ENCODE data around the gene MBNL2.

Gene MBNL2

DNA sequence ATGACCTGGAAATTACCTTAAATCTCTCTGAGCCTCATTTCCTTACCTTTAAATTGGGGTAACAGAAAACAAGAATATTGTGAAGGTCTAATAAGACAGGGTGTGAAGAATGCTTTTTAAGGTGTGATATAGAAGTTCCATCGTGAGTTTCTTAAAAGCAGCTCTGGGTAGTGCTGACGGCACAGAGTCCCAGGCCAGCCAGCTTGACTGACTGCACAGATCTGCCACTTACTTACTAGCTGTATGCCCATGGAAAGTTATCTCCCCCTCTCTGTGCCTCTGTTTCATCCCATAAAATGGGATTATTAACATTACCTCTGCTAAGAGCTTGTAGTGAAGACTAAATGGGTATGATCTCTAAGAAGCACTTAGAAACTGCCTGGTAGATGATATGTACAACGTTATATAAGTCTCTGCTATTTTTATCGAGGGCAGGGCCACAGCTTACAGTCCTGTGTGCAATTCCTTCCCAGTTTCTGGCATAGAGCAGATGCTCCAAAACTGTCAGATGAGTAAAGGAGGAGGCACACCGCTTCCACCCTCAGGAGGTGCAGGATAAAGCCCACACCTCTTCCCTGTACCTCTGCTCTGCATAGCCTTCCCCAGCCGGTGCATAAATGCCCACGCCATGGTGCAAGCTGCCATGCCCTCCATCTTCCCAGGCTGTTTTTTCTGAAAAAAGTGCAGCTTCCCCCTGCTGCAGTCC is 99.6 kb downstream of the MBNL2 start:
- Histone ChIP-seq H3K9ac (ENCODE audit: low read length) (no peak overlapping the region), H3K4me3 (ENCODE audit: low read length) (no peak overlapping the region), H3K27me3 (ENCODE audit: control insufficient read depth, insufficient read depth, low read length) (no peaks in the 10 kb centered on the region), H3K4me1 (ENCODE audit: control insufficient read depth, insufficient read depth, low read length) (peaks cover 51% of the 10 kb centered on the region), H3K27ac (ENCODE audit: low read depth, low read length) (peak overlapping the region; percentile 68), H3K36me3 (ENCODE audit: control insufficient read depth, insufficient read depth, low read length) (no peaks in the 10 kb centered on the region)

DNA sequence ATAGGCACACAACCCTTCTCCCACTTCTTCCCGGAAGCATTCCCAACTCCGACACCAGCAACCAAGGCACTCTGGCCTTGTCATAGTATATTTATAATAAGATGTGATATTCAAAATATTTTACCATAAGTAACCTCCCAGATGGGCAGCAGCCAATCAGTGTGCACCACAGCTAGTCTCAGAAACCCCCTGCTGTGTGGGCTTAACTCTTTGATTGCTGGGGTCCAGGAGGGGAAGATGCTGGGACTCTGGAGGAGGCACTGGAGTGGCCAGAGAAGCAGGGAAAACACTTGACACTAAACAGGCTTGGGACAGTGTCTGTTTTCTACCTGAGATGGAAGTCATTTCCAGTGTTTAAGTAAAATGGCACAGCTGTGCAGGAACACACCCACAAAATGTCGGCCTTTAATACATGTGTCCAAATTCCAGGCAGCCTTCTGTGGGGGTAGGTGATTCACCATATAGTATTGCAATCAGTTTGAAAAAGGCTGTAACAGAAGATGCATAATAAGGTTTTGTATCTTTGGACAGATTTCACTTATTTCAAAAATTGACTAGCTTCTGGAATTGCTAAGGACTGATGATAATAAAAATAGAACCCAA is 100.7 kb downstream of the MBNL2 start:
- Histone ChIP-seq H3K27me3 (ENCODE audit: control insufficient read depth, insufficient read depth, low read length) (no peaks in the 10 kb centered on the region), H3K27ac (ENCODE audit: low read depth, low read length) (no peak overlapping the region), H3K4me1 (ENCODE audit: control insufficient read depth, insufficient read depth, low read length) (peaks cover 51% of the 10 kb centered on the region)

DNA sequence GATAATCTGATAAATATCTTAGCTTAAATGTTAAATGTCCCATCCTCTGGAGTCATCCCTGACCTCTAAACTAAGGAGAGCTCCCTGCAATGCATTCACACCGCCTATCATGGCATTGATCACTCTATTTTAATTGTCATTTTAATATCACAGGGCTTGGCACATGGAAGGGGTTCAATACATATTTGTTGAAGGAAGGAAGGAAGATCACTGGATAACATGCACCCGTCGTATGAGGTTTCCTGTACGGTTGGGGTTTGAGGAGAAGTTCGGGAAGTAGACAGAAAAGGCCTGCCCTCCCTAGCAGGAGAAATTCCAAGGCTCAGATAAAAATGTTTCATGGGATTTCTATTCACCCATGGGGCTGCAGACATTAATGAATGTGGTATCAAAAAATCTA is 102.0 kb downstream of the MBNL2 start:
- Histone ChIP-seq H3K27me3 (ENCODE audit: control insufficient read depth, insufficient read depth, low read length) (no peaks in the 10 kb centered on the region), H3K36me3 (ENCODE audit: control insufficient read depth, insufficient read depth, low read length) (no peaks in the 10 kb centered on the region), H3K27ac (ENCODE audit: low read depth, low read length) (no peak overlapping the region), H3K4me3 (ENCODE audit: low read length) (no peak overlapping the region), H3K9ac (ENCODE audit: low read length) (no peak overlapping the region), H3K4me1 (ENCODE audit: control insufficient read depth, insufficient read depth, low read length) (peaks cover 51% of the 10 kb centered on the region)

More for the DNA sequence above, 100.7 kb downstream of the MBNL2 start:
- Histone ChIP-seq H3K4me3 (ENCODE audit: low read length) (no peak overlapping the region), H3K9ac (ENCODE audit: low read length) (no peak overlapping the region), H3K36me3 (ENCODE audit: control insufficient read depth, insufficient read depth, low read length) (no peaks in the 10 kb centered on the region)

DNA sequence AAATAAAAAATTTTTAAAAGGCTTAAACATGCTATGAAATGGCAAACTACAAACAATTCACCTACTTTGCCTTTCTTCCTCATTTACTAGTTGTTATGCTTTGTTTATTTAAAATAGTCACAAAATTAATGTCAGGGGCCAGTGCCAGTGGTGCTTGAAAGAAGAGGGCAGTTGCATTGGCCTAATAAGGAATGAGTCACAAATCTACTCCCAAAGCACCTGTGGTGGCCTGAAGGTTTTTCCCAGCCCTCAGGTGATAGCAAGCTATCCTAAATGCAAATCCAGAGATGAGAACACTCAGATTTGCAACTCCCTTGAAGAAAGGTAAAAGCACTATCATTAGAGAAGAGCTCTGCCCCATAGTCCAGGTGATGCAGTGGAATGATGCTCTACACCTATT is 103.6 kb downstream of the MBNL2 start:
- H3K27me3 ChIP-seq (ENCODE audit: control insufficient read depth, insufficient read depth, low read length): no peaks in the 10 kb centered on the region
- H3K9ac ChIP-seq (ENCODE audit: low read length): no peak overlapping the region
- no peaks in the 10 kb centered on the region for H3K36me3 ChIP-seq (ENCODE audit: control insufficient read depth, insufficient read depth, low read length)
- H3K27ac ChIP-seq (ENCODE audit: low read depth, low read length): no peak overlapping the region
- peaks cover 56% of the 10 kb centered on the region for H3K4me1 ChIP-seq (ENCODE audit: control insufficient read depth, insufficient read depth, low read length)
- no peak overlapping the region for H3K4me3 ChIP-seq (ENCODE audit: low read length)

DNA sequence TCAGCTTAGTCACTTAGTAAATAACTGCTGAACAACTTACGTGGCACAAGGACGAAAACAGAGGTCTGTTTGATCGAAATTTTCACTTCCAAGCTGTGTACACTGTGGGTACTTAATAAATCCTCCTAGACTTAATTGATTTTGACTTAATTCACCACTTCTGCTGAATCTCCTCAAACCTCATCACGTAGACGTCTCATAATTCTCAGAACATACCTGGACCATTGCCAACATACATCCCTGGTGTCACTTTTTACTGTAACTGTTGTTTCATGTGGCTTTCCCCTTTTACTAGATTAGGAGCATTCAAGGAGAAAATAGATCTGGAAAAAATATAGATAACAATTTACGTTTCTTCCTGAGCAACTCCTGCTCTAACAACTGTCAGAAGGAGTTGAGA is 105.0 kb downstream of the MBNL2 start:
- Histone ChIP-seq H3K9ac (ENCODE audit: low read length) (no peak overlapping the region), H3K4me1 (ENCODE audit: control insufficient read depth, insufficient read depth, low read length) (peaks cover 48% of the 10 kb centered on the region), H3K4me3 (ENCODE audit: low read length) (no peak overlapping the region), H3K27me3 (ENCODE audit: control insufficient read depth, insufficient read depth, low read length) (no peaks in the 10 kb centered on the region), H3K36me3 (ENCODE audit: control insufficient read depth, insufficient read depth, low read length) (no peaks in the 10 kb centered on the region), H3K27ac (ENCODE audit: low read depth, low read length) (no peak overlapping the region)

DNA sequence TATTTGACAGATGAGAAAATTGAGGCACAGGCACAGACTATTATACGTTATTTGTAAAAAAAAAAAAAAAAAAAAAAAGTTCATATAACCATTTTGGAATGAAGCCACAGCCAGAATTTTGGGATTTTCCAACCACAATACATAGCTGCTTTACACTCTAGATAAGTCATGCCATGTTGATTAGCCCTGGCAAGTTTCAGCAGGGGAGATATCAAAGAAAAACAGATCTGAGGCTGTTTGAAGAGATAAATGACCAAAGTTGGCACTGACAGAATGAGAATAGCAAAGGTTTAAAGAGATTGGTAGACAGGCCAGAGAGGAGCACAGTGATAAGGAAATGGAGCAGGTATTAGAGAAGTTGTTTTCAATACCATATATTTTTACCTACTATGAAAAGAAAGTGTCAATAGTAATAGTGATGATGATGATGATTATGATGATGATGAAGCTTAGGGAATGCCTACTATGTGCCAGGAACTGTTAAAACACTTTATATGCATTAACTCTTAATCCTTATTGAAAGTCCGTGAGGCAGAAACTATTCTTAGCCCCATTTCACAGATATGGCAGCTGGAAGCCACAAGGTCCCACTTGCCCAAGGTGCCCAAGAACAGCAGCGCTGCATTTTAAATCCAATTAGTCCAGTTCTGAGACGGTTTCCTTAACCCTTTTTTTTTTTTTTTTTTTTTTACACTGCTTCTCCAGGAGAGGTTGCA is 105.5 kb downstream of the MBNL2 start:
- H3K27ac ChIP-seq (ENCODE audit: low read depth, low read length): peak overlapping the region; percentile 18
- no peak overlapping the region for H3K4me3 ChIP-seq (ENCODE audit: low read length)
- H3K36me3 ChIP-seq (ENCODE audit: control insufficient read depth, insufficient read depth, low read length): no peaks in the 10 kb centered on the region
- peaks cover 46% of the 10 kb centered on the region for H3K4me1 ChIP-seq (ENCODE audit: control insufficient read depth, insufficient read depth, low read length)
- H3K9ac ChIP-seq (ENCODE audit: low read length): no peak overlapping the region
- no peaks in the 10 kb centered on the region for H3K27me3 ChIP-seq (ENCODE audit: control insufficient read depth, insufficient read depth, low read length)

DNA sequence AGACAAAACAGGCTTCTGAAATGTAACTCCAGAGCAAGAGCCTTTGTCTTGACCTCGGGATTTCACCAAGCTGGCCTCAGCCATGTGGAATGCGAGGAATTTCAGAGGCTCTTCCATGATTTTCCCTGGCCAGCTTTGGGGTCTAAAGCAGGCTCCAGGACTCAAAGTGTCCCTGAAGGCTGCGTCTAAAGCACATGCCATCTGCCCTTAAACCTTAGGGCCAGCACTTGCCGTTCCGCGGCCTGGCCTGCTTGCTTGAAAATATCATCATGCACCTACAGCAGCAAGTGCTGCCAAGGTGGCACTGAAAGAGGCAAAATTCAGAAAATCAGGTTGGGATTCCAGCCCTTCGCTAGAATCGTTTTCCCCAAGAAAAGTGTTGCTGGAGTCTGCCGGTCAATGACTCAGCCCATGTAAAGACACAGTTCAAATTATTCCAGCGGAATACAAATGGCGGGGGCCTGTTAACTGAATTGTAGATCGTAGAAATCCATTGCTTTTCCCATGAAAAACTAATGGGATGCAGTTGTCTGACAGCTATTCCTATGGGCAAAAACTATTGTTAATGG is 106.2 kb downstream of the MBNL2 start:
- Histone ChIP-seq H3K27ac (ENCODE audit: low read depth, low read length) (peak overlapping the region; percentile 77), H3K27me3 (ENCODE audit: control insufficient read depth, insufficient read depth, low read length) (no peaks in the 10 kb centered on the region), H3K36me3 (ENCODE audit: control insufficient read depth, insufficient read depth, low read length) (no peaks in the 10 kb centered on the region), H3K4me1 (ENCODE audit: control insufficient read depth, insufficient read depth, low read length) (peaks cover 41% of the 10 kb centered on the region), H3K9ac (ENCODE audit: low read length) (no peak overlapping the region), H3K4me3 (ENCODE audit: low read length) (no peak overlapping the region)

DNA sequence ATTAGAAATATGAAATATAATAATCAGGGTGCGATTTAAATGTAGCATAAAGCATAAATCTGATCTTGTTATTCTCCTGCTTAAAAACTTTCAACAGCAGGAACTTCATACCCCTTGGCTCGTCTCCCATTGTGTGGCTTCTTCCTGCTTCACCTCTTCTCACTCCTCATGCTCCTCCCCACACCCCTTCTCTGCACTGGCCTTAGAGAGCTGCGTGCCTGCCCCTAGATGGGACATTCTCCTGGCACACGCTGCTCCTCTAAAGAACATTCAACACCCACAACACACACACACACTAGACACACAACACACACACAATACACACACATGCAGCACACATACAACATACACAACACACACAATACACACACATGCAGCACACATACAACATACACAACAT is 107.2 kb downstream of the MBNL2 start:
- H3K4me1 ChIP-seq (ENCODE audit: control insufficient read depth, insufficient read depth, low read length): peaks cover 41% of the 10 kb centered on the region
- H3K27me3 ChIP-seq (ENCODE audit: control insufficient read depth, insufficient read depth, low read length): no peaks in the 10 kb centered on the region
- H3K9ac ChIP-seq (ENCODE audit: low read length): no peak overlapping the region
- no peaks in the 10 kb centered on the region for H3K36me3 ChIP-seq (ENCODE audit: control insufficient read depth, insufficient read depth, low read length)
- H3K4me3 ChIP-seq (ENCODE audit: low read length): no peak overlapping the region
- peak overlapping the region; percentile 52 for H3K27ac ChIP-seq (ENCODE audit: low read depth, low read length)

DNA sequence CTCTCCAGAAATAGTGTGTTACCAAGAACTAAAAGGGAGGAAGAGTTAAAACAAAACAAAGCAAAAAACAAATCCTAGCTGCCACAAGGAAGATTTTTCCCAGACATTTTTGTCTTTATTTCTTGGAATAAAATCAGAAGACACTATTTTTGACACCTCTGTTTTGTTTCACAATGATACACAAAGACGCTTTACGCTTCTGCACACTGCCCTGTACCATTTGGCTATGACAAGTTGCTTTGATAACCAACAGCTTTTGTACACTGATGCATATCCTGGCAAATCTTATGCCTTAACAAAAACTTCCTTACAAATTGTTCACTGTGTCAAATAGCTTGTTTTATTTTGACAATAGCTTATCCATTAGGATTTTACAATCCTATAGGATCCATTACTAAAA is 108.3 kb downstream of the MBNL2 start:
- no peak overlapping the region for H3K4me3 ChIP-seq (ENCODE audit: low read length)
- peaks cover 34% of the 10 kb centered on the region for H3K4me1 ChIP-seq (ENCODE audit: control insufficient read depth, insufficient read depth, low read length)
- H3K36me3 ChIP-seq (ENCODE audit: control insufficient read depth, insufficient read depth, low read length): no peaks in the 10 kb centered on the region
- H3K27ac ChIP-seq (ENCODE audit: low read depth, low read length): peak overlapping the region; percentile 52
- H3K9ac ChIP-seq (ENCODE audit: low read length): no peak overlapping the region
- H3K27me3 ChIP-seq (ENCODE audit: control insufficient read depth, insufficient read depth, low read length): no peaks in the 10 kb centered on the region

DNA sequence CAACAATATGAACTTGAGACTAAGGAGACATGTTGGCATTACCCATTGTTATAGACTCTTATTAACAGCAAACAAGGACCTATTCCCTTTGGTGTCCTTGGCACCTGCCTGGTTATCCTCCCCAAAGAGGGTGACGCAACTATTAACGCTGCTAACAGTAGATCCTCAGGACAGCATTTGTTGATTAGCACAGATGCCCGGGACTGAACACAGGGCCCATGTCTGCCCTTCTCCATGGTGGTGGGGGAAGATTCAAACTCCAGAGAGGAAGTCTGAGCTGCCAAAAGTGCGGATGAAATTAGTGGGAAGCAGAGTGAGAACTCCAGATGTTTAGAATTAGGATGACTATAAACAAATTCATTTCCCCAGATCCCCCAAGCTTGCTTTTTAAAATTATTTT is 110.6 kb downstream of the MBNL2 start:
- H3K27ac ChIP-seq (ENCODE audit: low read depth, low read length): peak overlapping the region; percentile 21
- H3K9ac ChIP-seq (ENCODE audit: low read length): no peak overlapping the region
- peaks cover 24% of the 10 kb centered on the region for H3K4me1 ChIP-seq (ENCODE audit: control insufficient read depth, insufficient read depth, low read length)
- no peaks in the 10 kb centered on the region for H3K27me3 ChIP-seq (ENCODE audit: control insufficient read depth, insufficient read depth, low read length)
- H3K36me3 ChIP-seq (ENCODE audit: control insufficient read depth, insufficient read depth, low read length): peaks cover 4% of the 10 kb centered on the region
- H3K4me3 ChIP-seq (ENCODE audit: low read length): no peak overlapping the region

DNA sequence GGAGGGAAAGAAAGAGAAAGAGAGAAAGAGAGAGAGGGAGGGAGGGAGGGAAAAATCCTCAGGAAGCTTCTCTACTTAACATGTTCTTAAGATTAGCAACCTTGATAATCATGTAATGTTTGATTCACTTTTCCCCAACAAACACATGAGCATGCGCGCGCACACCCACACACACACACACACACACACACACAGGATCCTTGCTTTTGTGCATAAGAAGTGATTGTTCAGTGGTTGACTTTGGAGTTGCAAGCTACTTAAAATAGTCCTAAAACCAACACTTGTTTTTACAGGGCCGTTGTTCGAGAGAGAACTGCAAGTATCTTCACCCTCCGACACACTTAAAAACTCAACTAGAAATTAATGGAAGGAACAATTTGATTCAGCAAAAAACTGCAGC is 111.8 kb downstream of the MBNL2 start:
- Histone ChIP-seq H3K4me3 (ENCODE audit: low read length) (no peak overlapping the region), H3K27ac (ENCODE audit: low read depth, low read length) (no peak overlapping the region), H3K36me3 (ENCODE audit: control insufficient read depth, insufficient read depth, low read length) (peaks cover 7% of the 10 kb centered on the region), H3K9ac (ENCODE audit: low read length) (no peak overlapping the region), H3K4me1 (ENCODE audit: control insufficient read depth, insufficient read depth, low read length) (peaks cover 14% of the 10 kb centered on the region), H3K27me3 (ENCODE audit: control insufficient read depth, insufficient read depth, low read length) (no peaks in the 10 kb centered on the region)

DNA sequence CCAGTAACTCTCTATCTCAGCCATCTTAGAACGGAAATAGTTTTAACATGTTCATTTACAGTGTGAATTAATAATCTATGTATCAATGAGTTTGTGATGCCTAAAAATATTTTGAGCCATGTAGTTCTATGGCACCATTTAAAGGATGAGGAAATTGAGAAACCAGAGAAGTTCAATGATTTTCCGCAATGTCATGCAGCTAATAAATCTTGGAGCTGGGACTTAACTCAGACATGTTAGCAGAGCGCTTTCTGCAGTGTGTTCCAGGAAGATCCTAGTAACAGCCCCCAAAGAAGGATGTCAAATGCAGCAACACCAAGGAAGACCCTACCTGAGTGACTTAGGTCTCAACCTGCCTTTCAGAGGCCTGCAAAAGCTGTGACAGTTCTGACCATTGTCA is 112.6 kb downstream of the MBNL2 start:
- peaks cover 7% of the 10 kb centered on the region for H3K36me3 ChIP-seq (ENCODE audit: control insufficient read depth, insufficient read depth, low read length)
- H3K4me3 ChIP-seq (ENCODE audit: low read length): no peak overlapping the region
- no peaks in the 10 kb centered on the region for H3K27me3 ChIP-seq (ENCODE audit: control insufficient read depth, insufficient read depth, low read length)
- peaks cover 19% of the 10 kb centered on the region for H3K4me1 ChIP-seq (ENCODE audit: control insufficient read depth, insufficient read depth, low read length)
- no peak overlapping the region for H3K9ac ChIP-seq (ENCODE audit: low read length)
- no peak overlapping the region for H3K27ac ChIP-seq (ENCODE audit: low read depth, low read length)

Data from rectal smooth muscle tissue (tissue), 1 donor.